Naive B cell (primary cell): Measurements from ENCODE around the gene CFTR. TPM values are rescaled to one million over a fixed set of nuclear protein-coding genes. Genes with fewer than 3 reads are reported as not detected.

Source experiments
- ATAC-seq, 2 donors: fragments of 150-1000 bp; cut with Tn5 transposase; 2 replicates each; pipeline ENCODE4 v1.10.0; 2021; ENCODE audit warnings: low read depth in 2 of 2, mild to moderate bottlenecking in 2 of 2, moderate library complexity in 2 of 2
- DNase-seq: peaks from one replicate; pipeline ENCODE4 v3.0.0; 2022
- H3K27ac Mint-ChIP-seq, 6 donors: one replicate each; pipeline ENCODE4 v1.8.0; 2020 to 2022; ENCODE audit warnings: mild to moderate bottlenecking in 6 of 6, mixed read lengths in 6 of 6, moderate library complexity in 5 of 6, inconsistent platforms in 2 of 6
- H3K27me3 Mint-ChIP-seq, 3 donors: one replicate each; pipeline ENCODE4 v1.8.0; 2021 to 2022; ENCODE audit warnings: mixed read lengths in 3 of 3, mild to moderate bottlenecking in 1 of 3
- H3K36me3 Mint-ChIP-seq, 2 donors: one replicate each; pipeline ENCODE4 v1.8.0; 2020 to 2022; ENCODE audit warnings: mixed read lengths in 2 of 2, inconsistent platforms in 1 of 2, mild to moderate bottlenecking in 1 of 2
- H3K4me1 Mint-ChIP-seq, 3 donors: one replicate each; pipeline ENCODE4 v1.8.0; 2020 to 2022; ENCODE audit warnings: mixed read lengths in 3 of 3, inconsistent platforms in 1 of 3, mild to moderate bottlenecking in 1 of 3, moderate library complexity in 1 of 3
- H3K4me3 Mint-ChIP-seq, 8 donors: one replicate each; pipeline ENCODE4 v1.8.0; 2020 to 2022; ENCODE audit warnings: mild to moderate bottlenecking in 8 of 8, mixed read lengths in 8 of 8, moderate library complexity in 8 of 8, inconsistent platforms in 2 of 8
- H3K9me3 Mint-ChIP-seq, 7 donors: one replicate each; pipeline ENCODE4 v1.8.0; 2020 to 2022; ENCODE audit warnings: mixed read lengths in 7 of 7, mild to moderate bottlenecking in 5 of 7, inconsistent platforms in 2 of 7, moderate library complexity in 1 of 7
- polyA plus RNA-seq, 6 donors: library from polyadenylated mRNA; unstranded; fragments of 300-500 nt; fragmentation: Illumina TruSeq; gene quantifications; one replicate each; pipeline ENCODE4 v1.2.3, GENCODE V29; 2021; ENCODE audit warnings: low read depth in 6 of 6

The CFTR gene
- polyA plus RNA-seq, 6 donors from 2014 or later = not detected

DNA sequence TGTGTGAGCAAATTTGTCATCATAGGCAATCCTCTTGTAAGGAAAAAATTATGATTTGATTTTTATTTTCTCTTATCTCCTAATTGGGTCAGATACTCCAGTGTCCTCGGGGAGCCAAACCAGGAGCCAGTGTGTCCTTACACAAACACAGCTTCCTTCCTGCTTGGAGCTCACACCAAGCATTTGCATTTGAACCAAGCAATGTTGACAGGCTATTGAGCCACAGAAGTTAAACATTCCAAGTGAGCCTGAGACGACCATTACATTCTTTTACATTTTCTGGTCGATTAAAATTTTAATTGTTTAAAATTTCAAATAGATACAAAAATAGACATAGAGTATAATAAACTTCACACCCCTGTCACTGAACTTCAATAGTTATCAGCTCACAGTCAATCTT is 194.8 kb downstream of the CFTR start:
- Mint-ChIP-seq H3K36me3 (no peaks in the 10 kb centered on the region), H3K4me1 (no peaks in the 10 kb centered on the region), H3K9me3 (peaks cover 0 to 12% (median 0%) of the 10 kb centered on the region in 7 donors), H3K27ac (no peak overlapping the region), H3K4me3 (no peak overlapping the region), H3K27me3 (no peaks in the 10 kb centered on the region)
- no peak for ATAC-seq
- no peak for DNase-seq

- ATAC-seq = no peak
- peaks cover 0 to 12% (median 0%) of the 10 kb centered on the region in 7 donors for H3K9me3 Mint-ChIP-seq
- H3K36me3 Mint-ChIP-seq = no peaks in the 10 kb centered on the region
- H3K4me1 Mint-ChIP-seq = no peaks in the 10 kb centered on the region
- no peaks in the 10 kb centered on the region for H3K27me3 Mint-ChIP-seq
- no peak for DNase-seq
- no peak overlapping the region for H3K4me3 Mint-ChIP-seq
- H3K27ac Mint-ChIP-seq = no peak overlapping the region
Observed at GRCh38 chr7:117675497-117676435, 195.9 kb downstream of the CFTR start.

DNA sequence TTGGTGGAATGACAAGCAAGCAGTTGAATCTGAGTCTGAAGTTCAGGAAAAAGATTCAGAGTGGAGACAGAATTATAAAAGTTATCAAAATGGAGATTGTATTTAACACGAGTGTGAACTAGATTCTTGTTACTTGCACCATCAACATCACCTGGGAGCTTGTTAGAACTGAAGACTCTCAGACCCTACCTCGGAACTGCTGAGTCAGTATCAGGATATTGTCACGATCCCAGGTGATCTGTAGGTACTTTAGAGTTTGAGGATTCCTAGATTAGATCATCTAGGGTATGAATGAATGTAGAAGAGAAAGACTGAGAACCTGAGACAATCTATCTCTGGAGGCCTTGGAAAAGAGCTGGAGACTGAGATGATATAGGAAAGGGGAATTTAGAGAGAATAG is 199.3 kb downstream of the CFTR start:
- Mint-ChIP-seq H3K27me3 (no peaks in the 10 kb centered on the region), H3K4me1 (no peaks in the 10 kb centered on the region), H3K27ac (no peak overlapping the region), H3K4me3 (no peak overlapping the region), H3K36me3 (no peaks in the 10 kb centered on the region), H3K9me3 (peaks cover 0 to 2% (median 0%) of the 10 kb centered on the region in 7 donors)
- no peak for ATAC-seq
- no peak for DNase-seq

DNA sequence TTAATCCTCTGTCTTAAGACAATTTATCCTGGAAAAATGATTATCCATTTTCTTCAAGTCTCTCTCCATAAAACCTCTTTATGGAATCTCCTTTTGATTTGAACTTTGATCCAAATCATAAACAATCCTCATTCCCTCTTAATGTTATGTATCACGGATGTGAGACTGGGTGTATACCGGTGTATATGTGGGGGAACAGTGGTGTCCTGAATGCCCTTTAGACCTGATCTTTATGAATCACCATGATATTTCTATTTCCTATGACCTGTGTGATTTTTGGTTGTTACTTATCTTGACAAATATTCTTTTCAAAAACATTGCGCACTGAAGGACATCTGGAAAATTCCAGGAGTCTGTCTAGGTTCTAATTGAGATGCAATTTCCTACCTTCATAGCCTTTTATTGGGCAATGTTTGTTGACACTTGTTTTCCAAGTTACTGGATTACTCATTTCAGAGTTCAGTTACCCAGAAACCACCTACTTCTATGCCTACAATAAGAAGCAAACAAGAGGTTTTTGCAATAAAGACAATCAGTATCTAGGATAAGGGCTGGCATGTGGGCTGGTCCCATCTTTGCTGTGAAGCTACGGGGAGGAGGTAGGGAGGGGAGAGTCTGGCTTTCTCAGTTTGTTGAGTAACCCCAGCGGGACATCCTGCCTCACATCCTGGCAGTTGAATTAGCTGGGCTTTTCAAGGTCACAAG is 203.0 kb downstream of the CFTR start:
- no peak overlapping the region for H3K4me3 Mint-ChIP-seq
- DNase-seq = no peak
- no peak for ATAC-seq
- no peaks in the 10 kb centered on the region for H3K4me1 Mint-ChIP-seq
- H3K9me3 Mint-ChIP-seq = peaks cover 0 to 2% (median 0%) of the 10 kb centered on the region in 7 donors
- no peaks in the 10 kb centered on the region for H3K27me3 Mint-ChIP-seq
- H3K36me3 Mint-ChIP-seq = no peaks in the 10 kb centered on the region
- no peak overlapping the region for H3K27ac Mint-ChIP-seq

DNA sequence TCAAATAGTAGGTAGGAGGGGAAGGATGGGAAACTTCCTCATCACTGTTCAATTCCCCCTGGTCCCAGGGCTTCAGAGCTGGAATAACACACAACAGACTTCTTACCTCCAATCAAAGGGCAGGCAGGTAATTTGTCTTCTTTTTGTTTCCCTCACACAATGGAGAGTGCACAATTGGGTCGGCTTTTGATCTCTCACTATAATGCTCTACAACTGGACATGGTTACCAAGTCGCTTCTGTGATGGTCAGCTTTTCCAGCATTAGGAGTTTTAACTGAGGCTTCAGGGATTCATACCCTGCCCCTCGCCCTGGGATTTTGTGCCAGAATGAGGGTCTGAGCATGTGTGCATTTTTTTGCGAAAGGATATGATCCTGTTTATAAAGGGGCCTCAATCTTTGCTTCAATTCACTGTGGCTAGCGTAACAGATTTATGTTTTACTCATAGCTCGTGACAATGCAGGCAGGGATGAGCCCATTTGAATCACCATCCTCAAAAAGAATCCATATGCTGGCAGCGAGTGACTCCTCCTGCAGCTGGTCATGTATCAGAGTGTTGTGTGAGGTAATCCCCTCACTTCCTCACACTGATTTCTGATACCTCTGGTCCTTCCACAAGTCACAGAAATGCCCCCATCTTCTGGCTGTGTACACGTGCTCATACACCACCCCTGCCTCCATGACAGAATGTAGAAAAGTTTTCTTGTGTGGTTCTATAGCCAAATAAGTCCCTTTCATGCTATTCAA is 203.8 kb downstream of the CFTR start:
- no peak for DNase-seq
- Mint-ChIP-seq H3K4me3 (no peak overlapping the region), H3K4me1 (no peaks in the 10 kb centered on the region), H3K27ac (no peak overlapping the region), H3K36me3 (no peaks in the 10 kb centered on the region), H3K9me3 (peaks cover 0 to 2% (median 0%) of the 10 kb centered on the region in 7 donors), H3K27me3 (no peaks in the 10 kb centered on the region)
- no peak for ATAC-seq

DNA sequence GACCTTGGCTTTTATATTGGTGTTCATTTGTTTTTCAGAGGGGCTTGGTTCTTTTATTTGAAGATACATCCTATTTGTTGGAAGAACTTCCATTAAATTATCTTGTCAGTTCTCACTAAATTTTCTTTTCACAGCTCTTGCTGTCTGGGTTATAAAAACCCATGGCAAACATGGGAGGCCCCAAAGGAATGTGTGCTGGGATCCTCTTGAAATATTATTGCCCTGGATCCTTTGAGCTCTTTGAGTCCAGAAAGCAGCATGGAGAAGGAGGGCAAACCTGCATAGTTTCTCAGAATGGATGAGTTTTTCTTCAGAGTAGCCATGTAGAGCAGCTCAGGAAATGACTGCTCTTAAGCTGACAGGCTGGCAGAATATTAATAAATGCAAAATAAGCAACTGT is 206.0 kb downstream of the CFTR start:
- Mint-ChIP-seq H3K27me3 (peaks cover 0 to 8% (median 0%) of the 10 kb centered on the region in 3 donors), H3K36me3 (no peaks in the 10 kb centered on the region), H3K4me3 (no peak overlapping the region), H3K27ac (no peak overlapping the region), H3K4me1 (no peaks in the 10 kb centered on the region), H3K9me3 (peaks cover 0 to 11% (median 0%) of the 10 kb centered on the region in 7 donors)
- no peak for ATAC-seq
- DNase-seq = no peak

DNA sequence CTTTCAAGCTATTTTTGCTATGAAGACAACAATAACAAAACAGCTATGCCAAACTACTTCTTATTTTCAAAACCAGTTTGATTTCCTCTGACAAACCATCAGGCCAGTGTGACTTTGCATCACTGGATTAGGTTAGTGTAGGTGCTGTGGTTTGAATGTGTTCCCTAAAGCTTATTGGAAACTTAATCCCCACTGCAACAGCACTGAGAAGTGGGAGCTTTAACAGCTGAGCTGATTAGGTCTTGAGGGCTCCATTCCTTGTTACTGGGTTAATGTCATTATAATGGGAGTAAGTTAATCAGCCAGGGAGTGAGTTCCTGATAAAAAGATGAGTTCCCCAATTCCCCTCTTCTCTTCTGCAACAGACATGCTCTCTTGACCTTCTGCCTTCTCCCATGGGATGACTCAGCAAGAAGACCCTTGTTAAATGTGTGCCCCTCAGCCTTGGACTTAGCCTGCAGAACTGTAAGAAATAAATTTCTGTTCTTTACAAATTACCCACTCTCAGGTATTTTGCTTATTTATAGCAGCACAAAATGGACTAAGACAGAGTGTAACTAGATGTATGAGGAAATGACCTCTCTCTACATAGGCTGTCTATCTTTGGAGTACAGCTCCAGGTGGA is 206.6 kb downstream of the CFTR start:
- H3K9me3 Mint-ChIP-seq = peaks cover 0 to 11% (median 0%) of the 10 kb centered on the region in 7 donors
- no peak overlapping the region for H3K27ac Mint-ChIP-seq
- ATAC-seq (no peak), DNase-seq (no peak)
- no peaks in the 10 kb centered on the region for H3K4me1 Mint-ChIP-seq
- H3K27me3 Mint-ChIP-seq = peaks cover 0 to 8% (median 0%) of the 10 kb centered on the region in 3 donors
- H3K4me3 Mint-ChIP-seq = no peak overlapping the region
- H3K36me3 Mint-ChIP-seq = no peaks in the 10 kb centered on the region

DNA sequence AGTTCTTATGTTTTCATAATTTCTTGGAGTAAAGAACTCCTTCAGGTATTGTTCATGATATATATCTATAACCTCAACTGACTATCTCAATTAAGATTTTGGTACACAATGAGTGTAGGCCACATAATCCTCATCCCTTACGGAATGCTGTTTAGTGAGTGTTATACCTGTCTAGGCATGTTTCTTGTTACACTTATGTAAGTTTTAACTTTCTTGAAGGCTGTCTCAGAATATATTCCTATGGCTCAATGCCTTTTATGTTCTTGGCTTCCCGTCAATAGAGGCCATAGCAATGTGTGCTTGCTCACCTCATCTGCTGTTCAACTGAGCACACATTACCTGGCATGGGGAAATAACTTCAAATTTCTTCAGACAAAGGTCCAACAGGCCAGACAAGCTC is 208.3 kb downstream of the CFTR start:
- Mint-ChIP-seq H3K36me3 (no peaks in the 10 kb centered on the region), H3K9me3 (peaks cover 0 to 17% (median 0%) of the 10 kb centered on the region in 7 donors), H3K27ac (no peak overlapping the region), H3K27me3 (peaks cover 0 to 8% (median 4%) of the 10 kb centered on the region in 3 donors), H3K4me1 (no peaks in the 10 kb centered on the region), H3K4me3 (no peak overlapping the region)
- DNase-seq (no peak), ATAC-seq (no peak)

DNA sequence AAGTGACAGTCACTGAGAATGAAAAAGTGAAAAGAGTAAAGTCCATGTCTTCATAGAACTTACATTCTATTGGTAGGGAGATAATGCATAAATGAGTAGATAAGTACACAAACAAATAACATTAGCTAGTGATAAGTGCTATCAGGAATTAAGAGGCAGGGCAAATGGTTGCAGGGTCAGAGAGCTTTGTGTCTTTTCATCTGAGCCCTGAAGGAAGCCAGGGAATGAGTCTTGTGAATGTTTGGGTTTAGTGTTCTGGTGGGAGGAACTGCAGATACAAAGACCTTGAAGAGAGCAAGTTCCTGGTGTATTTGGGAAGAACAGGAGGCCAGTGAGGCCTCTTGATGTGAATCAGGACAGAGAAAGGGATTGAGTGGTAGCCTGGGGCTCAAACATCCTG is 209.6 kb downstream of the CFTR start:
- no peak for ATAC-seq
- no peak for DNase-seq
- no peaks in the 10 kb centered on the region for H3K36me3 Mint-ChIP-seq
- no peak overlapping the region for H3K4me3 Mint-ChIP-seq
- H3K27ac Mint-ChIP-seq = no peak overlapping the region
- H3K9me3 Mint-ChIP-seq = peaks cover 0 to 17% (median 3%) of the 10 kb centered on the region in 7 donors
- H3K27me3 Mint-ChIP-seq = peaks cover 0 to 8% (median 4%) of the 10 kb centered on the region in 3 donors
- H3K4me1 Mint-ChIP-seq = no peaks in the 10 kb centered on the region

GRCh38 chr7:117690147-117690546 is 210.3 kb downstream of the CFTR start:
- DNase-seq = no peak
- no peaks in the 10 kb centered on the region for H3K4me1 Mint-ChIP-seq
- no peak overlapping the region for H3K27ac Mint-ChIP-seq
- H3K4me3 Mint-ChIP-seq = no peak overlapping the region
- no peaks in the 10 kb centered on the region for H3K36me3 Mint-ChIP-seq
- peaks cover 0 to 8% (median 4%) of the 10 kb centered on the region in 3 donors for H3K27me3 Mint-ChIP-seq
- H3K9me3 Mint-ChIP-seq = peaks cover 0 to 19% (median 3%) of the 10 kb centered on the region in 7 donors
- ATAC-seq = no peak

DNA sequence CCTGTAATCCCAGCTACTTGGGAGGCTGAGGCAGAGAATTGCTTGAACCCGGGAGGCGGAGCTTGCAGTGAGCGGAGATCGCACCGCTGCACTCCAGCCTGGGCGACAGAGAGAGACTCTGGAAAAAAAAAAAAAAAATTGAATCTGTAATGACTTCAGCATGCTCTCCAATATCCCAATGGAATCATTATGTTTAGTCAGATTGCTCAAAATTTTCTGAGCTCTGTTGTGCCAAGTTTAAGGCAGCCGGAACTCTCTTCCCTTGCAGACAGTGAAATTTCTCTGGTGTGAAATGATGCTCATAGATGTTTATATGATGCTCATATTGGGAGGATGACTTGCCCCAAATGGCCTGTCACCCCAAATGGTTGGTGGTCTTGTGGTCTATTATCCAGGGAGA is 212.5 kb downstream of the CFTR start:
- Mint-ChIP-seq H3K4me3 (no peak overlapping the region), H3K36me3 (no peaks in the 10 kb centered on the region), H3K27ac (no peak overlapping the region), H3K9me3 (peaks cover 0 to 22% (median 3%) of the 10 kb centered on the region in 7 donors), H3K4me1 (no peaks in the 10 kb centered on the region), H3K27me3 (peaks cover 0 to 8% (median 4%) of the 10 kb centered on the region in 3 donors)
- ATAC-seq (no peak), DNase-seq (no peak)

GRCh38 chr7:117698018-117698417 is 218.2 kb downstream of the CFTR start:
- no peak for DNase-seq
- H3K4me1 Mint-ChIP-seq = no peaks in the 10 kb centered on the region
- no peaks in the 10 kb centered on the region for H3K36me3 Mint-ChIP-seq
- no peak overlapping the region for H3K4me3 Mint-ChIP-seq
- peaks cover 0 to 5% (median 3%) of the 10 kb centered on the region in 7 donors for H3K9me3 Mint-ChIP-seq
- H3K27me3 Mint-ChIP-seq = no peaks in the 10 kb centered on the region
- ATAC-seq = no peak
- H3K27ac Mint-ChIP-seq = no peak overlapping the region

DNA sequence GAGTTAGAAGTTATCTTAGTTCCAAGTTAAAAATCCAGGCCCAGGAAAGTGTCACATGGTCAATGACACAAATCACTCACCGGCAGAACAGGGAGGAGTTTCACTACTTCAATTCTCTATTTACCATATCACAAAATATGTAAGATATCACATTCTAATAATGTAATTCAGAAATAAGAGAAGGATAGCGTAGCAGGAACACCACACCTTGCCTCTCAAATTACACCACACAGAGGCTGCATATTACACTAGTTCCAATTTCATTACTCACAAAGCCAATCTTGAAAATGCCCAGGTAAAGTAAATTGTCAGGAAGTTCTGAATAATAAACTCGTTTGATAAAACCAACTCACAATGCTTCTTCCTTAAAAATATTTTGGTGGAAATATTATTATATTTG is 224.2 kb downstream of the CFTR start:
- Mint-ChIP-seq H3K27me3 (no peaks in the 10 kb centered on the region), H3K4me3 (no peak overlapping the region), H3K4me1 (no peaks in the 10 kb centered on the region), H3K9me3 (peaks cover 0 to 8% (median 1%) of the 10 kb centered on the region in 7 donors), H3K27ac (no peak overlapping the region), H3K36me3 (no peaks in the 10 kb centered on the region)
- ATAC-seq (no peak), DNase-seq (no peak)
